Measurements from ENCODE around the gene ZNF556. TPM values are rescaled to one million over a fixed set of nuclear protein-coding genes. Genes with fewer than 3 reads are reported as not detected.
"Not testable (repeated sequence)": the region's sequence is repeated elsewhere in the genome, so short reads cannot be mapped to it uniquely, and the experiment has no call there.

Gene ZNF556
- polyA plus RNA-seq, 2 of the 4 experiments (the other 2 are of a cell fraction) = not detected

DNA sequence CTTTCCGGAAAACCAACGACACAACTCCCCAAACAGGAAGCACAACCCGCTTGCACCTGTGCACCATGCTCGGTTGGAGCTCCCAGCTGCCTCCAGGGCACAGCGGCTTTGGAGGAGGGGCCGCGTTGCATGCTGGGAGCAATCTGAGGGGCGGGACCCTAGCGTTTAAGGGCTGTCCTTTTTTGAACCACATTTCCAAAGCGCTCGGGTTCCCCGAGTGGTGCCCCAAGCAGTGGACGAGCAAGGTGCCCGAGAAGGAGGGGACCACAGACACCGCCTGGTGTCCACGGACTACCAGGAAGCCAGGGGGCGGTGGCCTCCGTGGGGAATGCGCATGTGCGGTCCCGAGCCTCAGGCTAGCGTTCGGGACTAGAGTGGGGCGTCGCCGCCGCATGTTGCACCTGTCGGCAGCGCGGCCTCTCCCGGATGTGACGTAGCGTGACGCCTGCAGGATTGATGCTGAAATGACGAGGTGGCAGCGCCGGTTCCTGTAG lies 21.6 kb downstream of the ZNF556 start:
- Histone ChIP-seq H3K27ac (no peak overlapping the region), H3K4me2 (no peak overlapping the region), H3K4me3 (no peak overlapping the region), H3K4me1 (no peaks in the 10 kb centered on the region), H3K9me3 (peaks cover 11% of the 10 kb centered on the region)
- no peak for FAIRE-seq
- CTCF ChIA-PET = interaction anchor here (0.8 to 2.4 kb wide), 4 partner anchors 10 to 215 kb away, joined by 3 to 8 read pairs (median 5); partner anchors contain the start of gene ZNF57
- 81% methylated on average over 19 of the region's 37 CpGs for WGBS (ENCODE audit: missing lambda C conversion rate)
- no peak for DNase-seq (ENCODE audit: low read depth in 1 of 2, low spot score in 1 of 2)
- no peak for ATAC-seq
- POLR2A ChIA-PET = no interaction called here
- TF ChIP-seq KDM1A (IDR thresholded peaks at IDR 0.05; ENCODE audit: low read depth) = no peak
- no peak for TF ChIP-seq GATA3 (IDR thresholded peaks at IDR 0.05; ENCODE audit: borderline replicate concordance)
- no peak for TF ChIP-seq TFCP2L1 (CRISPR knock-in tag; IDR thresholded peaks at IDR 0.05)
- TF ChIP-seq CEBPB (IDR thresholded peaks at IDR 0.05) = no peak
- TF ChIP-seq ZNF302 (CRISPR knock-in tag; IDR thresholded peaks at IDR 0.05) = no peak
- TF ChIP-seq, protein P1, sequence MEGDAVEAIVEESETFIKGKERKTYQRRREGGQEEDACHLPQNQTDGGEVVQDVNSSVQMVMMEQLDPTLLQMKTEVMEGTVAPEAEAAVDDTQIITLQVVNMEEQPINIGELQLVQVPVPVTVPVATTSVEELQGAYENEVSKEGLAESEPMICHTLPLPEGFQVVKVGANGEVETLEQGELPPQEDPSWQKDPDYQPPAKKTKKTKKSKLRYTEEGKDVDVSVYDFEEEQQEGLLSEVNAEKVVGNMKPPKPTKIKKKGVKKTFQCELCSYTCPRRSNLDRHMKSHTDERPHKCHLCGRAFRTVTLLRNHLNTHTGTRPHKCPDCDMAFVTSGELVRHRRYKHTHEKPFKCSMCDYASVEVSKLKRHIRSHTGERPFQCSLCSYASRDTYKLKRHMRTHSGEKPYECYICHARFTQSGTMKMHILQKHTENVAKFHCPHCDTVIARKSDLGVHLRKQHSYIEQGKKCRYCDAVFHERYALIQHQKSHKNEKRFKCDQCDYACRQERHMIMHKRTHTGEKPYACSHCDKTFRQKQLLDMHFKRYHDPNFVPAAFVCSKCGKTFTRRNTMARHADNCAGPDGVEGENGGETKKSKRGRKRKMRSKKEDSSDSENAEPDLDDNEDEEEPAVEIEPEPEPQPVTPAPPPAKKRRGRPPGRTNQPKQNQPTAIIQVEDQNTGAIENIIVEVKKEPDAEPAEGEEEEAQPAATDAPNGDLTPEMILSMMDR (IDR thresholded peaks at IDR 0.05) = no peak
- no peak for TF ChIP-seq ZSCAN20 (CRISPR knock-in tag; IDR thresholded peaks at IDR 0.05)
- TF ChIP-seq SREBF2 (IDR thresholded peaks at IDR 0.05) = no peak
- TF ChIP-seq, protein P2, sequence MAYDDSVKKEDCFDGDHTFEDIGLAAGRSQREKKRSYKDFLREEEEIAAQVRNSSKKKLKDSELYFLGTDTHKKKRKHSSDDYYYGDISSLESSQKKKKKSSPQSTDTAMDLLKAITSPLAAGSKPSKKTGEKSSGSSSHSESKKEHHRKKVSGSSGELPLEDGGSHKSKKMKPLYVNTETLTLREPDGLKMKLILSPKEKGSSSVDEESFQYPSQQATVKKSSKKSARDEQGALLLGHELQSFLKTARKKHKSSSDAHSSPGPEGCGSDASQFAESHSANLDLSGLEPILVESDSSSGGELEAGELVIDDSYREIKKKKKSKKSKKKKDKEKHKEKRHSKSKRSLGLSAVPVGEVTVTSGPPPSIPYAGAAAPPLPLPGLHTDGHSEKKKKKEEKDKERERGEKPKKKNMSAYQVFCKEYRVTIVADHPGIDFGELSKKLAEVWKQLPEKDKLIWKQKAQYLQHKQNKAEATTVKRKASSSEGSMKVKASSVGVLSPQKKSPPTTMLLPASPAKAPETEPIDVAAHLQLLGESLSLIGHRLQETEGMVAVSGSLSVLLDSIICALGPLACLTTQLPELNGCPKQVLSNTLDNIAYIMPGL (CRISPR knock-in tag; IDR thresholded peaks at IDR 0.05; ENCODE audit: borderline replicate concordance) = no peak
- TF ChIP-seq POLR2AphosphoS2 (conservative IDR thresholded peaks at IDR 0.05; ENCODE audit: low read length) = no peak
- TF ChIP-seq, protein P3, sequence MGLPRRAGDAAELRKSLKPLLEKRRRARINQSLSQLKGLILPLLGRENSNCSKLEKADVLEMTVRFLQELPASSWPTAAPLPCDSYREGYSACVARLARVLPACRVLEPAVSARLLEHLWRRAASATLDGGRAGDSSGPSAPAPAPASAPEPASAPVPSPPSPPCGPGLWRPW (IDR thresholded peaks at IDR 0.05) = no peak
- TF ChIP-seq, protein P4, sequence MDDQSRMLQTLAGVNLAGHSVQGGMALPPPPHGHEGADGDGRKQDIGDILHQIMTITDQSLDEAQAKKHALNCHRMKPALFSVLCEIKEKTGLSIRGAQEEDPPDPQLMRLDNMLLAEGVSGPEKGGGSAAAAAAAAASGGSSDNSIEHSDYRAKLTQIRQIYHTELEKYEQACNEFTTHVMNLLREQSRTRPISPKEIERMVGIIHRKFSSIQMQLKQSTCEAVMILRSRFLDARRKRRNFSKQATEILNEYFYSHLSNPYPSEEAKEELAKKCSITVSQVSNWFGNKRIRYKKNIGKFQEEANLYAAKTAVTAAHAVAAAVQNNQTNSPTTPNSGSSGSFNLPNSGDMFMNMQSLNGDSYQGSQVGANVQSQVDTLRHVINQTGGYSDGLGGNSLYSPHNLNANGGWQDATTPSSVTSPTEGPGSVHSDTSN (IDR thresholded peaks at IDR 0.05) = no peak
- TF ChIP-seq MAZ (IDR thresholded peaks at IDR 0.05; ENCODE audit: borderline replicate concordance, low read depth, low read length) = no peak
- TF ChIP-seq JUN (IDR thresholded peaks at IDR 0.05) = no peak
- no peak for TF ChIP-seq RNF2 (IDR thresholded peaks at IDR 0.05; ENCODE audit: borderline replicate concordance, low read depth)

DNA sequence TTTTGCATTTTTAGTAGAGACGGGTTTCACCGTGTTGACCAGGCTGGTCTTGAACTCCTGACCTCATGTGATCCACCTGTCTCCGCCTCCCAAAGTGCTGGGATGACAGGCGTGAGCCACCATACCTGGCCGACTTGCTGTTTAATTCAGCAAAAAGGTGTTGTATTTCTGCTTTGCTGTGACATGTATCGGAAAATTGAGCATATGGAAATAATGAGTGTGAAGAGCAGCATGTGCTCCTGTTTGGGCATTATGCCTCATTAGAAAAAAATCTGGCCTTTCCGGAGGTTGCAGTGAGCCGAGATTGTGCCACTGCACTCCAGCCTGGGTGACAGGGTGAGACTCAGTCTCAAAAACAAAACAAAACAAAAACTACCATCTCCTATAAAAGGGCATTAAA lies 23.4 kb downstream of the ZNF556 start:
- H3K4me3 ChIP-seq; H3K27ac ChIP-seq; FAIRE-seq; H3K4me2 ChIP-seq; DNase-seq (ENCODE audit: low read depth in 1 of 2, low spot score in 1 of 2); CTCF ChIA-PET; H3K4me1 ChIP-seq; ATAC-seq; POLR2A ChIA-PET: not testable (repeated sequence)
- H3K9me3 ChIP-seq = peaks cover 16% of the 10 kb centered on the region; the same call in 2 of the 3 replicates
- 58% methylated on average over 8 of the region's 8 CpGs for WGBS (ENCODE audit: missing lambda C conversion rate)

DNA sequence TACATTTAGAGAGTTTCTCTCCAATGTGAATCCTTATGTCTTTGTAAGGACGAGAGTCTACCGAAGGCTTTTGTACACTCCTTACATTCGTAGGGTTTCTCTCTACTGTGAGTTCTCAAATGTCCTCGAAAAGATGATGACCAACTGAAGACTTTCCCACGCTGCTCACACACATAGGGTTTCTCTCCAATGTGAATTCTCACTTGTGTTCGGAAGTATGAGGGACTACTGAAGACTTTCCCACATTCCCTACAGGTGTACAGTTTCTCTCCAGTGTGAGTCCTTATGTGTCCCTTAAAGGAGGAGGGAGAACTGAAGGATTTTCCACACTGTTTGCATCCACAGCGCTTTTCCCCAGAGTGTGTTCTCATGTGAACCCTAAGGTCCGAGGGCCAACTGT lies 29.6 kb downstream of the ZNF556 start:
- no peak overlapping the region for H3K27ac ChIP-seq
- H3K9me3 ChIP-seq = peaks cover 31% of the 10 kb centered on the region
- FAIRE-seq = no peak
- DNase-seq (ENCODE audit: low read depth in 1 of 2, low spot score in 1 of 2) = no peak
- H3K4me3 ChIP-seq = no peak overlapping the region
- H3K4me1 ChIP-seq = no peaks in the 10 kb centered on the region
- ATAC-seq = no peak
- ChIA-PET CTCF (interaction anchor here (1.3 kb wide), 1 partner anchor 9 kb away, joined by 10 read pairs; no protein-coding TSS in a partner anchor), POLR2A (no interaction called here)
- 42% methylated on average over 8 of the region's 8 CpGs for WGBS (ENCODE audit: missing lambda C conversion rate)
- no peak overlapping the region for H3K4me2 ChIP-seq
- TF ChIP-seq MYC (IDR thresholded peaks at IDR 0.05; ENCODE audit: borderline replicate concordance, low read length) (no peak), HEYL (CRISPR knock-in tag; IDR thresholded peaks at IDR 0.05) (no peak), ZSCAN20 (CRISPR knock-in tag; IDR thresholded peaks at IDR 0.05) (no peak), NFE2L2 (conservative IDR thresholded peaks at IDR 0.05; ENCODE audit: low read length) (no peak), GATA3 (IDR thresholded peaks at IDR 0.05; ENCODE audit: borderline replicate concordance) (no peak), CBX2 (IDR thresholded peaks at IDR 0.05; ENCODE audit: borderline replicate concordance, low read depth) (no peak)
- TF ChIP-seq, protein P5, sequence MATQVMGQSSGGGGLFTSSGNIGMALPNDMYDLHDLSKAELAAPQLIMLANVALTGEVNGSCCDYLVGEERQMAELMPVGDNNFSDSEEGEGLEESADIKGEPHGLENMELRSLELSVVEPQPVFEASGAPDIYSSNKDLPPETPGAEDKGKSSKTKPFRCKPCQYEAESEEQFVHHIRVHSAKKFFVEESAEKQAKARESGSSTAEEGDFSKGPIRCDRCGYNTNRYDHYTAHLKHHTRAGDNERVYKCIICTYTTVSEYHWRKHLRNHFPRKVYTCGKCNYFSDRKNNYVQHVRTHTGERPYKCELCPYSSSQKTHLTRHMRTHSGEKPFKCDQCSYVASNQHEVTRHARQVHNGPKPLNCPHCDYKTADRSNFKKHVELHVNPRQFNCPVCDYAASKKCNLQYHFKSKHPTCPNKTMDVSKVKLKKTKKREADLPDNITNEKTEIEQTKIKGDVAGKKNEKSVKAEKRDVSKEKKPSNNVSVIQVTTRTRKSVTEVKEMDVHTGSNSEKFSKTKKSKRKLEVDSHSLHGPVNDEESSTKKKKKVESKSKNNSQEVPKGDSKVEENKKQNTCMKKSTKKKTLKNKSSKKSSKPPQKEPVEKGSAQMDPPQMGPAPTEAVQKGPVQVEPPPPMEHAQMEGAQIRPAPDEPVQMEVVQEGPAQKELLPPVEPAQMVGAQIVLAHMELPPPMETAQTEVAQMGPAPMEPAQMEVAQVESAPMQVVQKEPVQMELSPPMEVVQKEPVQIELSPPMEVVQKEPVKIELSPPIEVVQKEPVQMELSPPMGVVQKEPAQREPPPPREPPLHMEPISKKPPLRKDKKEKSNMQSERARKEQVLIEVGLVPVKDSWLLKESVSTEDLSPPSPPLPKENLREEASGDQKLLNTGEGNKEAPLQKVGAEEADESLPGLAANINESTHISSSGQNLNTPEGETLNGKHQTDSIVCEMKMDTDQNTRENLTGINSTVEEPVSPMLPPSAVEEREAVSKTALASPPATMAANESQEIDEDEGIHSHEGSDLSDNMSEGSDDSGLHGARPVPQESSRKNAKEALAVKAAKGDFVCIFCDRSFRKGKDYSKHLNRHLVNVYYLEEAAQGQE (IDR thresholded peaks at IDR 0.05) = no peak
- TF ChIP-seq, protein P6, sequence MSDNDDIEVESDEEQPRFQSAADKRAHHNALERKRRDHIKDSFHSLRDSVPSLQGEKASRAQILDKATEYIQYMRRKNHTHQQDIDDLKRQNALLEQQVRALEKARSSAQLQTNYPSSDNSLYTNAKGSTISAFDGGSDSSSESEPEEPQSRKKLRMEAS (IDR thresholded peaks at IDR 0.05) = no peak

All from A549 (cell line).